Measurements from ENCODE around the gene GSTP1.
A peak's percentile ranks its signal among the peaks of the same experiment; 100 is the strongest.
"Not testable (repeated sequence)": the region's sequence is repeated elsewhere in the genome, so short reads cannot be mapped to it uniquely, and the experiment has no call there.

GSTP1 gene

DNA sequence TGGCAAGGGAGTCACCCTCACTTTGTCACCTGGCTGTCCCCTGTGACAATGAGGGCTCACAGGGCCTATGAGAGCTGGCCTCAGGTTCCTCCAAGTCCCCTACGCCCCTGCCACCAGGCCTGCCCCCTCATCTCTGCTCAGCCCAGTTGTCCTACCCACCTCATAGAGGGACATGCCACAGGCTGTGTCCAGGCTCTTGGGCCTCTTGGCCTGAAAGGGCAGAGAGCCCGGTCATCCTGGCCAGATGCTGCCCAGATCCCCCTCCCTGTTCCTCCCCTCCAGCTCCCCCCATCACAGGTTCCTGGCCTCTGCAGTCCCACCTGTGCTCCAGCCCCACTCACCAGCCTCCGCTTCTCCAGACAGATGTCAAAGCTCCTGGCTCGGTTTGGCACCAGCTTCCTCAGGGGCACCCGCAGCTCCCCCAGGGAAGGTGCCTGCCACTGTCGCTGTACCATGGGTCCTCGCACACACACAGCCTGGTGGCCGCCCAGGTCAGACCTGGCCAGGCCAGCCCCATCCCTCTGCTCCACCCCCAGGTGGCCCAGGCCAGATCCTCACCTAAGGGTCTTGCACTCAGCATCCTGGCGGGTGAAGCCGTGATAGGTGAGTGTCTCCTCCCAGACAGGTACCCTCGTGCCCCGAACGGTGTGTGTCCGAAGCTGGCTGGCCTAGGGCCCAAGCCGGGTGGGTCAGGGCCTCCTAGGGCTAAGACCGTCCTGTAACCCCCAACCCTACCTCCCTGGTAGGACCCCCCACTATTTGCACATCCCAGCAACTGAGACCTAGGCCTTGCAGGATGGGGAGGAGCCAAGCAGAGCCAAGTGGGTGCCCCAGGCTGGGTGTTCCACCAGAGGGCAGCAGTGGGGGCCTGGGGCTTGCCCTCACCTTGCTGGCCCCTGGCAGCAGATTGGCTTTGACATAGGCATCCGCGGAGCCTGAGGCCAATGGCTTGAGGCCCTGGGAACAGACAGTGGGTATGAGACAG is 31.4 kb downstream of the GSTP1 start:
- DNase-seq (ENCODE audit: low read depth in 2 of 2) = no peak

DNA sequence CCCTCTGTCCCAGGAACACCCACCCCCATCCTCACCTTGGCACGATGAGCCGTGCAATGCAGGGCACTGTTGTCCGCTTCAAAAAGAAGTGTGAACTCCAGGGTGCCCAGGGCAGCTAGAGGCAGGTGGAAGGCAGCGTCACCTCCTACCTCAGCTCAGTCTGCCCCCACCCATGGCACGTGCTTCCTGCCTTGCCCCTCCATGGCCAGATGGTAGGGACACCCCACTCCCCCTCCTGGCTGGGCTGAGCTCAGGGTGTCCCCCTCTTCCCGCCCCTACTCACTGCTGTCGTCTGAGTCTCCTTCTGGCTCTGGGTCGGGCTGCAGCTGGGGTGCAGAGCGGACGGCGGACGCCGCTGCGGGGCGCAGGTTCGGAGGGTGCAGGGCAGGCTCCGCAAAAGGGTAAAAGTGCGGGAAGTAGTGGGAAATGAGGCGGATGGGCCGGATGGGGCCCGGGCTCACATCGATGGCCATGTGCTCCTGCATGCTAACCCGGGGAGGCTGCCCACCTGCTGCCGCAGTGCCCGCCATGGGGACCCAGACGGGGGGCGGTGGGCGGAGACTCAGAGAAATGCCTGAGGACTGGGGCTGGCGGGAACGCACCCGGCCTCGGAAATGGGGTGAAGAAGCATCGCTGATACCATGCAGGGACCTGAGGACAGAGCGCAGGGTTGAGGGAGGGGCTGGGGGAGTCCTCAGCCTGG is 32.3 kb downstream of the GSTP1 start:
- no peak for DNase-seq (ENCODE audit: low read depth in 2 of 2)

DNA sequence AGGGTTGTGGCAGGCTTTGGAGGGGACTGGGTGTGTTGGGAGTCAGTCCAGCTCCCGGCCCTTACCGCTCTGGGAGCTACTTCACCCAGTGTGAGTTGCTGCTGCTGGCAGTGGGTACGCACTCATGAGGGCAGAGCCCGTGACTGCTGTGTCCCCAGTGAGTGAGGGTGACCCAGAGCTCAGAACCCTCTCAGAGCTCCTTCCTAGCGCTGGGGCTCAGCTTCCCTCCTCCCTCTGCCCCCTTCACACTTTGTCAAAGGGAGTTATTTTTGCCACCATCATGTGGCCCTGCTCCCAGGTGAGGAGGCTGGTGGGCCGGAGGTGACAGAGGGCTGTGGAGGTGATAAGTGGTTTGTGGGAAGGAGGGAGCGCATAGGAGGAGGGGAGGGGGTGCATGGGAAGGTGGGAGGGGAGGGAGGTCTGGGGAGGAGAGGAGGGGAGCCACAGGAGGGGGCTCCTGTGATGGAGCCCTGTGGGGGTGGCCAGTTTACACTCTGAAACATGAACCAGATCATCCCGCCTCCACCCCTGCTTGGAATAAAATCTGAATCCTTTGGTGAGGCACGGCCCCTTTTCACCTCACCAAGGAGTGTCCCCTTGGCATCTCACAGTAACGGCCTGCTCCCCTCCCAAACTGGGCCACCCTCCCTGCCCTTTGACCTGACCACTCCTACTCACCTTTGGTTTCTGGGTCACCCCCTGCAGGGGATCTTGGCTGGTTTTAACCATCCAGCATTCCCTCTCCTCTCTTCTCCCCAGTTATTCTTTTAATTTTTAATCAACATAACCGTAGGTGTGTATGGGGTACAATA is 33.0 kb downstream of the GSTP1 start:
- no peak for DNase-seq (ENCODE audit: low read depth in 2 of 2)

DNA sequence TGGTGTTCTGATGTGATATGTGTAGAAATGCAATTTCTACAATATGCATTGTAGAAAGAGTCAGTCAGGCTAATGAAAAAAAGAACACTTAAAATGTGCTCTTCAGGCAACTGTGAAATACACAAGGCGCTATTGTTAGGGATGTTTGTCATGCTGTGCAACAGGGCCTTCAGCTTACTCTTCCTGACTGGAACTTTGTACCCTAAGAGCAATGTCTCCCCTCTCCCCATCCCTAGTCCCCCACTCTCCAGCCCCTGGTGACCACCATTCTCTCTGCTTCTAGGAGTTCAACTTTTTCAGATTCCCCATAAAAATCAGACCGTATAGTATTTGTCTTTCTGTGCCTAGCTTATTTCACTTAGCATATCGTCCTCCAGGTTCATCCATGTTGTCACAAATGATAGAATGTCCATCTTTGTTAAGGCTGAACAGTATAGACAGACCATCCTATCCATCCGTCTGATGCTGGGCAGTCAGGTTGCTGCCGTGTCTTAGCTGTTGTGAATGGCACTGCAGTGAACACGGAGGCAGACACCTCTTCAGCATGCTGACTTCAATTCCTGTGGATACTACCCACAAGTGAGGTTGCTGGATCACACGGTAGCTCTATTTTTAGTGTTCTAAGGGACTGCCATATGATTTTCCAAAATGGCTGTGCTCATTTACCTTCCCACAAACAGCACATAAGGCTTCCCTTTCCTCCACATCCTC is 33.8 kb downstream of the GSTP1 start:
- no peak for DNase-seq (ENCODE audit: low read depth in 2 of 2)

DNA sequence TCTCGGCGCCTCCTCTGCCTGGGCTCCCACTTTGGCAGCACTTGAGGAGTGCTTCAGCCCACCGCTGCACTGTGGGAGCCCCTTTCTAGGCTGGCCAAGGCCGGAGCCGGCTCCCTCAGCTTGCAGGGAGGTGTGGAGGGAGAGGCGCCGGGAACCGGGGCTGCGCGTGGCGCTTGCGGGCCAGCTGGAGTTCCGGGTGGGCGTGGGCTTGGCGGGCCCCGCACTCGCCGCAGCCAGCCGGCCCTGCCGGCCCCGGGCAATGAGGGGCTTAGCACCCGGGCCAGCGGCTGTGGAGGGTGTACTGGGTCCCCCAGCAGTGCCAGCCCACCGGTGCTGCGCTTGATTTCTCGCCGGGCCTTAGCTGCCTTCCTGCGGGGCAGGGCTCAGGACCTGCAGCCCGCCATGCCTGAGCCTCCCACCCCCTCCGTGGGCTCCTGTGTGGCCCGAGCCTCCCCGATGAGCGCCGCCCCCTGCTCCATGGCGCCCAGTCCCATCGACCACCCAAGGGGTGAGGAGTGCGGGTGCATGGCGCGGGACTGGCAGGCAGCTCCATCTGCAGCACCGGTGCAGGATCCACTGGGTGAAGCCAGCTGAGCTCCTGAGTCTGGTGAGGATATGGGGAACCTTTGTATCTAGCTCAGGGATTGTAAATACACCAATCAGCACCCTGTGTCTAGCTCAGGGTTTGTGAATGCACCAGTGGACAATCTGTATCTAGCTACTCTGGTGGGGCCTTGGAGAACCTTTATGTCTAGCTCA is 35.5 kb downstream of the GSTP1 start:
- not testable (repeated sequence) for DNase-seq (ENCODE audit: low read depth in 2 of 2)

DNA sequence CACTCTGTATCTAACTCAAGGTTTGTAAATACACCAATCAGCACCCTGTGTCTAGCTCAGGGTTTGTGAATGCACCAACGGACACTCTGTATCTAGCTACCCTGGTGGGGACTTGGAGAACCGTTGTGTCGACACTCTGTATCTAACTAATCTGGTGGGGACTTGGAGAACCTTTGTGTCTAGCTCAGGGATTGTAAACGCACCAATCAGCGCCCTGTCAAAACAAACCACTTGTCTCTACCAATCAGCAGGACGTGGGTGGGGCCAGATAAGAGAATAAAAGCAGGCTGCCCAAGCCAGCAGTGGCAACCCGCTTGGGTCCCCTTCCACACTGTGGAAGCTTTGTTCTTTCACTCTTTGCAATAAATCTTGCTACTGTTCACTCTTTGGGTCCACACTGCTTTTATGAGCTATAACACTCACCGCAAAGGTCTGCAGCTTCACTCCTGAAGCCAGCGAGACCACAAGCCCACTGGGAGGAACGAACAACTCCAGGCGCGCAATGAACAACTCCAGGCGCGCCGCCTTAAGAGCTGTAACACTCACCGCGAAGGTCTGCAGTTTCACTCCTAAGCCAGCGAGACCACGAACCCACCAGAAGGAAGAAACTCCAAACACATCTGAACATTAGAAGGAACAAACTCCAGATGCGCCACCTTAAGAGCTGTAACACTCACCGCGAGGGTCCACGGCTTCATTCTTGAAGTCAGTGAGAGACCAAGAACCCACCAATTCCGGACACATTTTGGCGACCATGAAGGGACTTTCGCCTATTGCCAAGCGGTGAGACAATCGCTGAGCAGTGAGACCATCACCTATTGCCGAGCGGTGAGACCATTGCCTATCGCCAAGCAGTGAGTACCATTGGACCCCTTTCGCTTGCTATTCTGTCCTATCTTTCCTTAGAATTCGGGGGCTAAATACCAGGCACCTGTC is 36.3 kb downstream of the GSTP1 start:
- not testable (repeated sequence) for DNase-seq (ENCODE audit: low read depth in 2 of 2)

DNA sequence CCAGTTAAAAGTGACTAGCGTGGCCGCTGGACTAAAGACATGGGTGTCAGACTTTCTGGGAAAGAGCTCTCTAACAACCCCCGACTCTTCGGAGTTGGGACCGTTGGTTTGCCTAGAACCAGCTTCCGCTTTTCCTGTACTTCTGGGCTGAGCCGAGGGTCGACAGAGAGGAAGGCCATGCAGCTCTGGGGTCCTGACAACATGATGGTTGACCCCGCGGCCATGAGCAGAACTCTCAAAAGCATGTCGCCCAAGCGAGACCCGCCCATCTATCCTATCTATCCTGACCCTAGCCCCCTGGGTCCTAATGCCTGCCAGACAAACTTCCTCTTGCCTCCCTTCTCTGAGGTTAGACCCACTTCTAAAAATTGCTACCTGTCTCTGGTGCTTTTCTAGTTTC is 37.0 kb downstream of the GSTP1 start:
- not testable (repeated sequence) for DNase-seq (ENCODE audit: low read depth in 2 of 2)

DNA sequence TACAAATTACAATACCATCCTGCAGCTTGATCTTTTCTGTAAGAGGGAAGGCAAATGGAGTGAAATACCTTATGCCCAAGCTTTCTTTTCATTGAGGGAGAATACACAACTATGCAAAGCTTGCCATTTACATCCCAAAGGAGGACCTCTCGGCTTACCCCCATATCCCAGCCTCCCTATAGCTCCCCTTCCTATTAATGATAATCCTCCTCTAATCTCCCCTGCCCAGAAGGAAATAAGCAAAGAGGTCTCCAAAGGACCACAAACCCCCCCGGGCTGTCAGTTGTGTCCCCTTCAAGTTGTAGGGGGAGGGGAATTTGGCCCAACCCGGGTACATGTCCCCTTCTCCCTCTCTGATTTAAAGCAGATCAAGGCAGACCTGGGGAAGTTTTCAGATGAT is 38.3 kb downstream of the GSTP1 start:
- DNase-seq (ENCODE audit: low read depth in 2 of 2) = not testable (repeated sequence)

DNA sequence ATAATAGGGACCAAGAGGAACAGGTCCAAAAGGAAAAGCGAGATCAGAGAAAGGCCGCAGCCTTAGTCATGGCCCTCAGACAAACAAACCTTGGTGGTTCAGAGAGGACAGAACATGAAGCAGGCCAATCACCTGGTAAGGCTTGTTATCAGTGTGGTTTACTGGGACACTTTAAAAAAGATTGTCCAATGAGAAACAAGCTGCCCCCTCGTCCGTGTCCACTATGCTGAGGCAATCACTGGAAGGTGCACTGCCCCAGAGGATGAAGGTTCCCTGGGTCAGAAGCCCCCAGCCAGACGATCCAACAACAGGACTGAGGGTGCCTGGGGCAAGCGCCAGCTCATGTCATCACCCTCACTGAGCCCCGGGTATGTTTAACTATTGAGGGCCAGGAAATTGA is 39.3 kb downstream of the GSTP1 start:
- not testable (repeated sequence) for DNase-seq (ENCODE audit: low read depth in 2 of 2)

DNA sequence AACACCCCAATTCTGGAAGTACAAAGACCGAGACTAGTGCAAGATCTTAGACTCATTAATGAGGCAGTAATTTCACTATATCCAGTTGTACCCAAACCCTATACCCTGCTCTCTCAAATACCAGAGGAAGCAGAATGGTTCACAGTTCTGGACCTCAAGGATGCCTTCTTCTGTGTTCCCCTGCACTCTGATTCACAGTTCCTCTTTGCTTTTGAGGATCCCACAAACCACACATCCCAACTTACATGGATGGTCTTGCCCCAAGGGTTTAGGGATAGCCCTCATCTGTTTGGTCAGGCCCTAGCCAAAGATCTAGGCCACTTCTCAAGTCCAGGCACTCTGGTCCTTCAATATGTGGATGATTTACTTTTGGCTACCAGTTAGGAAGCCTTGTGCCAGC is 40.2 kb downstream of the GSTP1 start:
- not testable (repeated sequence) for DNase-seq (ENCODE audit: low read depth in 2 of 2)

DNA sequence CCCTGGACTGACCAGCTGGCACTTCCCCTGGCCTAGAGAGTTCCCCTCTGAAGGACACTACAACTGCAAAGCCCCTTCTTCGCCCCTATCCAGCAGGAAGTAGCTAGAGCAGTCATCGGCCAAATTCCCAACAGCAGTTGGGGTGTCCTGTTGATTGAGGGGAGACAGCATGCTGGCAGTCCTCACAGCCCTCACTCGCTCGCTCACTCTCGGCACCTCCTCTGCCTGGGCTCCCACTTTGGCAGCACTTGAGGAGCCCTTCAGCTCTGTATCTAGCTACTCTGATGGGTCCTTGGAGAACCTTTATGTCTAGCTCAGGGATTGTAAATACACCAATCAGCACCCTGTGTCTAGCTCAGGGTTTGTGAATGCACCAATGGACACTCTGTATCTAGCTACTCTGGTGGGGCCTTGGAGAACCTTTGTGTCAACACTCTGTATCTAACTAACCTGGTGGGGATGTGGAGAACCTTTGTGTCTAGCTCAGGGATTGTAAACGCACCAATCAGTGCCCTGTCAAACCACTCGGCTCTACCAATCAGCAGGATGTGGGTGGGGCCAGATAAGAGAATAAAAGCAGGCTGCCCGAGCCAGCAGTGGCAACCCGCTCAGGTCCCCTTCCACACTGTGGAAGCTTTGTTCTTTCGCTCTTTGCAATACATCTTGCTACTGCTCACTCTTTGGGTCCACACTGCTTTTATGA is 42.7 kb downstream of the GSTP1 start:
- DNase-seq (ENCODE audit: low read depth in 2 of 2) = not testable (repeated sequence)

DNA sequence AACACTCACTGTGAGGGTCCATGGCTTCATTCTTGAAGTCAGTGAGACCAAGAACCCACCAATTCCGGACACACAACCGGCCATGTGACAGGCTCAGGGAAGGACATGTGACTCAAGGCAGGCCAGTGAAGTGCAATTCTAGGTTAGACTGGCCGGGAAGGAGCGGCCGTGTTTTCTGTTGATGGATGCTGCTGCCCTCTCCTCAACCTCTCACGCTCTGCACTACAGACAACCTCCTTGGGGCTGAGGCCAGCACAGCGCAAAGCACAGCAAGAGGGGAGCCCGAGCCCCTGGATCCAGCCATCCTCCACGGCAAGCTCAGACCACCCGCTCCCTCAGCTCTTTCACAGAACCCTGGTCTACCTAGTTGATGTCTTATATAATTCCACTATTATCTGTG is 43.4 kb downstream of the GSTP1 start:
- no peak for DNase-seq (ENCODE audit: low read depth in 2 of 2)

DNA sequence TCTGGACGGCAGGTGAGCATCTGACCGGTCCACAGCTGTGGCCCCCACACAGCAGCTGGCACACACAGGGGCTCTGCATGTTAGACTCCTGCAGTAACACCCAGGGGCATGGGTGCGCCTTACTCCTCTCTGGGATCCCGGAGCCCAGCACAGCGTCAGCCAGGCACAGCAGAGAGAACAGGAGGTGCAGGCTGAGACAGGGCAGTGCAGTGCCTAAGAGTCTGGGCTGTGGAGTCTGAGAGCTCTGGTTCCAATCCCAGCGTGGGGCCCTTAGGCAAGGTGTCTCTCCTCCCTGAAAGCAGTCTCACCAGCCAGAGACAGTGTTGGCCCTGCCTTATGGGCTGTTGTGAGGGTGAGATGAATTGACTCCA is 43.8 kb downstream of the GSTP1 start:
- no peak for DNase-seq (ENCODE audit: low read depth in 2 of 2)

DNA sequence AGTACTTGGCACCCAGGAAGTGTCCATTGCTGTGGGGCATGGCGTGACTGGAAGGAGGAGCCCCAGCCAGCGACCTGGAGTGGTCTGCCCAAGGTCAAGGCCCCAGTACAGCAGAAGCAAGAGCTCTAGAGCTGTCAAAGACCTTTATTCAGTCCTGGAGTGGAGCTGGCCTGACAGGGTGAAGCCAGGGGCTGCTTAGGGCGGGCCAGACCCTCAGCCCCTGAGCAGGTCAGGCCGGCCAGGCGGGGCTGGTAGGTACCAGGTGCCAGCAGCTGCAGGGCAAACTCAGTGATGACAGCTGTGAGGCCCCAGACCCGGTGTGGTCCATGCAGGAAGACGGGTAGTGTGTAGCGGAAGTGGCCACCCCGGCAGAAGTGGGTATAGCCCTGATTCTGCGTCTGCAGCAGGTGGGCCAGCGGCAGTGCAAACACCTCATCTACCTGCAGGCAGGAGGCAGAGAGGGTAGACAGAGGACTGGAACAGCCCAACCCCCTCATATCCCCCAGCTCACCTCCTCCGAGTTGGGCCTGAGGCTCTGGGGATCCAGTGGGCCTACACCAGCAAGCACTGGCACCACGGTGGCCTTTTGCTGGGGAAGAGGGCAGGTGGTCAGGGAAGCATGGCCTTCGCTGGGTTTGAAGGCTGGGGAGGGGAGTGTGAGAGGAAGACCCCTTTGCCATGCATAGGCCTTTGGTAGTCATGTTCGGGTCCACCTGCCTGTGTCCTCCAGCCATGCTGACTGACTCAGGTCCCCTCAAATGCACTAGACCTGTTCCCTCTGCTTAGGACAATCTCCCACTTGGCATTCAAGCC is 44.4 kb downstream of the GSTP1 start:
- no peak for DNase-seq (ENCODE audit: low read depth in 2 of 2)

DNA sequence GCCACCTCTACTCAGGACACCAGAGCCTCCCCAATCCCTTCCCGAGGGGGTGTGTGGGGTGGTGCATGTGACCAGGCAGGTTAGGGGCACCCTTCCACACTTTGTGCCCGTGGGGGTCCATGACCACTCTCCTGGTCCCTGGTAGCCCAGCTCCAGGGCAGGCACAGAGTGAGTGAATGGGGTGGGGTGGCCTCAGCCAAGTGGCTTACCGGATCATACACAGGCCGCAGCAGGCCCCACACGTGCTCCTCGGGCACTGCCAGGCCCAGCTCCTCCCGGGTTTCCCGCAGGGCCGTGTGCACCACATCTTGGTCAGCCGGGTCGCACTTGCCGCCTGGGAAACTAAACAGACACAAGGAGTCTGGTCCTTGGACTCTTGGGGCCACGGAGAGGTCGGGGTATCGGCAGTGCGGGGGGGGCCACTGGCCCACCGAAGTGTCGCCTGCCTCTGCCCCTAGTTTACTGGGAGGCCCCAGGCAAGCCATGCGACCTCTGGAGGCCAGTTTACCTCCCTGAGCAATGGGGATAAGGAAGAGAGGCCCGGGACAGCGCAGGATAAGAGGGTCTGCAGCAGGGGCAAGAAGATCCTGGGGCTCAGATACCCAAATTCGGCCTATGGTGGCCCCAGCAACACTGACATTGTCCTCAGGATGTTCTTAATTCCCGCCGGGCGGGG is 45.2 kb downstream of the GSTP1 start:
- DNase-seq (ENCODE audit: low read depth in 2 of 2) = no peak

DNA sequence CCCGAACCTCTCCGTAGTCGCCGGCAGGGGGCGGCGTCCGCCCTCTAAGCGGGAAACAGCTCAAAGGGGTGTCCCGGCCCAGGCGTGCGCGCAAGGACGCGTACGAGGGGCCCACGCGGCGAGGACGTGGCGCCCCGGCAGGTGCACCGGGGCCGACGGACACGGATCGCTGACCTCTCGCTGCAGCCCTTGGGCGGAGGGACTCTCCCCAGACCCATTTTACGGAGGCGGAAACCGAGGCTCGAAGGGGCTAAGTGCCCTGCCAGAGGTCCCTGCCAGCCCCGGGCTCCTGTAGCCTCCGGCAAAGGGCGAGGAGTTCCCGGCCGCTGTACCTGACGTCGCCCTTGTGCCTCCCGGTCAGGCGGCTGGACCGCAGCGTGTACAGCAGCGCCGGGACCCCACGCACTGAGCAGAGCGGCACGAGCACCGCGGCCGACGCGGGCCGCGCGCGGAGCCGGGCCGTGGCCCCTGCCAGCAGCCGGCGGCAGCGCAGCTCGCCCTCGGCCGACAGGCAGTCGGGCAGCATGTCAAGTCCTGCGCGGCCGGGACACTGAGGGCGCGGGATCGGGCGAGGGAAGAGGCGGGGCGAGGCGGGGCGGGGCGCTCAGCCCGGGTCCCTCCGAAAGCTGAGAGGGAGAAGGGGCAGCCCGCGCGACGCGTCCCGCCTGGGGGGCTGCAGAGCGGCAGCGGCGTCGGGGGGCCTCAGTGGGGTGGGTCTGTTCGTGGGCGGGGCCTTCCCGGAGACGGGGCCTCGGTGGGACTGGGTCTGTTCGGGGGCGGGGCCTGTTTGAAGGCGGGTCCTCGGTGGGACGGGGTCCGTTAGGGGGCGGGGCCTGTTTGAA is 46.0 kb downstream of the GSTP1 start, which contains the start of gene NUDT8:
TSS of gene NUDT8 (minus strand) at position 552 of the 842 bp plus-strand sequence. CDS start at position 526, 26 bp downstream.
- peak; percentile 74 for DNase-seq (ENCODE audit: low read depth in 2 of 2)
